Prostate gland (tissue), 1 donor: ENCODE results near the gene STAC.

ENCODE experiments used
- POLR2A ChIP-seq: fragments of 450-650 bp; IDR thresholded peaks from one replicate; pipeline ENCODE4 v1.6.1; 2016; ENCODE audit warnings: antibody characterized with exemption, mild to moderate bottlenecking
- POLR2AphosphoS5 ChIP-seq: sonication (generic); formaldehyde crosslinking; IDR thresholded peaks from one replicate; pipeline ENCODE4 v1.6.1; 2017; ENCODE audit warnings: antibody characterized with exemption

DNA sequence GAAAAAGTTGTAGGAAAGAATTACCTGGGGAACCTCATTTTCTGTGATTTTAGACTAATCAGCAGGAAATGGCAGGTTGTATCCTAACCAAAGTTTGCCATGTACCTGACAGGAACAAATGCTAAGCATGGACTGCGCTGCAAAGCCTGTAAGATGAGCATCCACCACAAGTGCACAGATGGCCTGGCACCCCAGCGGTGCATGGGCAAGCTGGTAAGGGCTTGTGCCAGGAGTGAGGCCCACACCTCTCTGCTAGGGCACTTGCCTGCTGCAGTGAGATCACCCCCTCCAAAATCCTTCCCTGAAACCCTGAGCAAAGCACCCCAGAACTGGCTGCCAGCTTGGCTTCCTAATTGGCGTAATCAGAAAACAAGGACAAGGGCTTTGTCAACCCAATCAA lies 102.6 kb downstream of the STAC start:
- TF ChIP-seq POLR2AphosphoS5 (no peak), POLR2A (no peak)
